HG03575 (cell line): Measurements from ENCODE around the gene AGAP3.

Experiments
- ATAC-seq: cut with Tn5 transposase; IDR thresholded peaks from one replicate; pipeline ENCODE4 v1.9.1; 2021; ENCODE audit not compliant: unreplicated experiment, insufficient number of reproducible peaks, low FRiP score; ENCODE audit errors: extremely low read depth

AGAP3 gene

GRCh38 chr7:151118108-151119054, 32.1 kb downstream of the AGAP3 start:
- ATAC-seq = no peak

DNA sequence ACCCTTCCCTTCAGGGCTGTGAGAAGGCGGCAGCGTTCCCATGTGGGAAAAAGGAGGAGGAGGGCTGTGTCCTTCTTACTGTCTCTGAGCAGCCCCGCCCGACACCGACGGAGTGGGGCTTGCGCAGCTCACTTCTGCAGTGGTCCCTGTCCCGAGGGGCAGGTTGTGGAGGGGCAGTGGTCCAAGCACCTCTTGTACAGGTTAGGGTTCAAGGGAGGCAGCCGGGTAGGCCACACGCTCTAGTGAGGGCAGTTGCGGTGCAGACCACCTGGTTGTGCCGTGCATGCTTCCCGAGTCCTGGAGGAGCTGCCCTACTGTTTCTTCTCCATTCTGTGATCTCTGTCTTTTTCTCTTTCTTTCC, 32.8 kb downstream of the AGAP3 start:
- ATAC-seq = no peak

GRCh38 chr7:151119902-151120301, 33.6 kb downstream of the AGAP3 start:
- ATAC-seq = no peak

DNA sequence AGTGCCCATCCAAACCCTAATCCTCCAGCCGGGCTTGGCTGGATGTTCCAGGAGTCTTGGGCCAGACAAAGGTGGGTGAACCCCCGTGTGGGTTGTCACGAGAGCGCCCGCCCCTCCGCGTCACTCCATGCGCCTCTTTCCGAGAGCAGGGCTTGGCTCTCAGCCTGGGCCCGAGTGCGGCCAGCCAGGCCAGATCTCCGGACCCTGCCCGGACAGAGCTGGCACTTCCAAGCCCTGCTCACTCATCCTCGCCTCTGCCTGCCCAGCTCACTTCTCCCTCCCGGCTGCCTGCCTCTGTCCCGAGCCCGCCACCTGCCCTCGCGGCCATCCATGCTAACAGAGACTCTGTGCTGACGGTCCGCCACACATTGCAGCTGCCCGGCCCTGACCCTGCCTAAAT, 34.6 kb downstream of the AGAP3 start:
- ATAC-seq = no peak

DNA sequence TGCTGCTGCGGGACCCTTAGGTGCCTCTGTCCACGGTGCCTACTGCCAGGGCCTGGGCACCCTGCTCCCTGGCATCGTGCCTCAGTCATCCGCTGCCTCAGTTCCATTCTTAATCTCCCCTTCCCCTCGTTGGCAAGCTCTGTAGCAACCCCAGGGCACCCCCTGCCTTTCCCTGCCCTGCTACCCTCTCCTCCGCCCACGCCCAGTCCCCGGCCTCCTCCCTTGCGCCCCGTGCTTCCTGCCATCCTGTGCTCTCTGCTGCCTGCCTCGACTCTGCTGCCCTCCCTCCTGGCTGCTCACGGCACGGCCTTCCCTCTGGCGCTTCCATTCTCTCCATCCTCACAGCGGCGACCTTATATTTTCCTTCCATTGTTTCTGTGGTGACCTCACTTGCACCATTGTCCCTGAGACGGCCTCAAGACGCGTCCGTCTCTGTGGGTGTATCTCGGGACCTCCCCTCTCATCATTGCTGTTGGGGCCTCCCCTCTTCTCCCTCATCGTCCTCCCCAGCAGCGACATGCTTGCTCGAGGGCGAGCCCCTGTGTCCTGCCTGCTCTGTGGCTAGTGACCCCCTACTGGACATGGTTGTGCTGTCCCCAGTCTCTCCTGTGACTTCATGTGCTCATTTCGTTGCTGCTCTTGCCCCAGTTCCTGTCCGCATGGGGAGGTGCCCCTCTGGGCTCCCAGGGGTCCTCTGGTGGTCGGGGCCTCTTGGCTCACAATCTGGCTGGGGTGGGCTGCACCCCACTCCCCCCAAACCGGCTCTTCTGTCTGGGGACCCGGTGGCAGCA, 35.3 kb downstream of the AGAP3 start:
- no peak for ATAC-seq

DNA sequence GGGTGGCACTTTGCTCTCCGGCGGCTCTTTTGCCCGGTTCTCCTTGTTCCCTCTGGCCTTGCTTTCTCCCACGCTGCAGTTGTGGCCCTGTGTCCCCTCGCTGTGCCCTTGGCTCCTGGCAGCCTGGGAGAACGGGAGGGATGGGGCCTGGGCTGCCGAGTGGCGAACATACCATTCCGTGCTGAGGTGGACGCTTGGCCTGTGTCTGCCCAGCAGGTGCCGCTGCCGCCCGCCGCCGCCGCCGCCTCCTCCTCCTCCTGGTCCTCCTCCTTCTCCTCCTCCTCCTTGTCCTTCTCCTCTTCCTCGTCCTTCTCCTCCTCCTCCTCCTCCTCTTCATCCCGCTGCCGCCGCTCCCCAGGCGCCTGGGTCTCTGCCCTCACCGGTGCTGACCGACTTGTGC, 36.0 kb downstream of the AGAP3 start:
- no peak for ATAC-seq

DNA sequence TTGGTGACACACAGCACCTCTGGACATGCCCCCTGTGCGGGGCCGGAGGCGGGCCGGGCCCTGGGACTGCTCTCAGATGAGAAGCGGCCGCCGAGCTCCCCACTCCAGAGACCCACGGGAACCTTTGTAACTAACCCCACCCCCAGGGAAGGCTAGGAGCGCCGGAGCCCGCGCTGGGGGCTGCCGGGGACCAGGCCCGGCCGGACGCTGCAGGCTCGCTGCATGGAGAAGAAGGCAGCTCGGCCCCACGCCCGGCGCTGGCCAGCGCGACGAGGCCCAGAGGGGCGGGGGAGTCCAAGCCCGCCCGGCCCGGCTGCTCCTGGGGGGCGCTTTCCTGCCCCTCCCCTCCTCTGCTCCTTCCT, 36.5 kb downstream of the AGAP3 start:
- no peak for ATAC-seq

GRCh38 chr7:151123158-151123821, 37.0 kb downstream of the AGAP3 start:
- no peak for ATAC-seq

DNA sequence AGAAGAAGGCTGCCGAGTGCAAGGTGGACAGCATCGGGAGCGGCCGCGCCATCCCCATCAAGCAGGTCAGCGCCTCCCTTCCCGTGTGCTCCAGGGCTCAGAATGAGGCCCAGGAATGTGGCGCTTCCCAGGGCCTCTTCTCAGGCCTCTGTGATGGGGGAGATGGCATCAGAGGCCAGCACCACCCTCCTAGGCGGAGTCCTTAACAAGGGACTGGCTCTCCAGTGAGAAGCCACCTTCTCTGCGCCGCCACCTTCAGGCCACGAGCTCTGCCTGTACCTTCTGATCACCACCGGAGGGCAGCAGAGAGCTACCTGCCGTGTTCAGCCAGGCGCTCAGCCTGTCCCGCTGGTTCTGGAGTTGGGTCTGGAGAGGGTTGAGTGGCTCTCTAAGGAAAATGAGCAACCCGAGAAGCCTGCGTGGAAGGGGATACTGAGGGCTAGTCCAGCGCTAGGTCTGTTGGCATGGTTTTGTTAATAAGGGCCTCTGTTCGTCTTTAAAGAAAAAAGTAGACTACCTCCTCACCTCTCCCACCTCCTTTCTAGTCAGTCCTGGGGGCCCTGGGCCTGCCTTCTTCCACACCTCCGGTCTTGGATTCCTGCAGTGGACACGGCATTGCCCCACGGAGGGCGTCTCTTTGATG, 37.7 kb downstream of the AGAP3 start:
- ATAC-seq = no peak

DNA sequence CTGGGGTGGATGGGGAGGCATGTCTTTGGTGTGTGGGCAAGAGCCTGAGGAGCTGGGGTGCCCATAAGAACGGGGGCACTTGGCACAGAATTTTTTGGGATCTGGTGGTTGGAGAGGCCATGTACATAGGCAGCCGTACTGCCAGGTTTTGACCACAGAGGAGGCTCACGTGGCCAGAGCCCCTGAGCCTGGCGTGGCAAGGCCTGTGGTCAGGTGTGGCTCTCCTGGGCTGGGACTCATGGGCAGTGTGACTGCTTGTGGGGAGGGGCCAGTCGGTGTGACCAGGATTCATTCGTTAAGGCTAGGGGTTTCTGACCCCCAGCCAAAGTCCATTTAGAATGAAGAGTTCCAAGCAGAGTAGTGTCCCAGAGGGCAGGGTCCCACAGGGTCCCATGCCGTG, 38.2 kb downstream of the AGAP3 start:
- no peak for ATAC-seq

GRCh38 chr7:151124899-151125399, 38.7 kb downstream of the AGAP3 start:
- ATAC-seq = no peak

- ATAC-seq = no peak
Measured at GRCh38 chr7:151125470-151125845, 39.2 kb downstream of the AGAP3 start.

- no peak for ATAC-seq
Measured at GRCh38 chr7:151125846-151126481, 39.7 kb downstream of the AGAP3 start.

DNA sequence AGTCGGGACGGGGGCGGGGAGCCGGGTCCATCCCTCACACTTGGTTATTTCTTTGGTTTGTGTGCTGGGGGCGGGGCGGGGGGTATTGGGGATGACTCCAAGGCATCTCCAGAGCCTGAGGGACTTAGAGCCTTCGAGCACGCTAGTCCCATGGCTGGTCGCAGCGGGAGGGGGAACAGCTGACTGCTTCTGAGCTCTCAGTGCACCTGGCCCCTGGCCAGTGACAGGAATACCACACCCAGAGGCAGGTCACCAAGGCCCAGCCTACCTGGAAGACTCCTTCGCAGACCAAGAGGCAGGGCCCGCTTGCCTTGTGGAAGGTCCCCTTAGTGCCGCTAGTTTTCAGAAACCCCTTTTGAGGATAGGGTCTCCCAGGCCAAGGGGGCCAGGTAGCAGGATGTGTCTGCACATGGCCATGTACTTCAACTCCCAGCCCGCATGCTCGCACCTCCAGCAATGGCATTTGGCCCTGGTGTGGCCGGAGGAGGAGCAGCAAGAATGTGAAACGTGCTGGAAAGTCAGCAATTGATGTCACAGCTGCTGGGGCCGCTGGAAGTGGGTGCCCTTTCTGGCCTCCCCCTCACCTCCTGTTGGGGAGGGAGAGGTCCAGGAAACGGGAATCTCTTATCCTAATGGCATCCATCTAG, 40.3 kb downstream of the AGAP3 start:
- ATAC-seq = no peak

- ATAC-seq = no peak
Measured at GRCh38 chr7:151128144-151128543, 41.9 kb downstream of the AGAP3 start.

GRCh38 chr7:151128716-151129115, 42.4 kb downstream of the AGAP3 start:
- no peak for ATAC-seq

DNA sequence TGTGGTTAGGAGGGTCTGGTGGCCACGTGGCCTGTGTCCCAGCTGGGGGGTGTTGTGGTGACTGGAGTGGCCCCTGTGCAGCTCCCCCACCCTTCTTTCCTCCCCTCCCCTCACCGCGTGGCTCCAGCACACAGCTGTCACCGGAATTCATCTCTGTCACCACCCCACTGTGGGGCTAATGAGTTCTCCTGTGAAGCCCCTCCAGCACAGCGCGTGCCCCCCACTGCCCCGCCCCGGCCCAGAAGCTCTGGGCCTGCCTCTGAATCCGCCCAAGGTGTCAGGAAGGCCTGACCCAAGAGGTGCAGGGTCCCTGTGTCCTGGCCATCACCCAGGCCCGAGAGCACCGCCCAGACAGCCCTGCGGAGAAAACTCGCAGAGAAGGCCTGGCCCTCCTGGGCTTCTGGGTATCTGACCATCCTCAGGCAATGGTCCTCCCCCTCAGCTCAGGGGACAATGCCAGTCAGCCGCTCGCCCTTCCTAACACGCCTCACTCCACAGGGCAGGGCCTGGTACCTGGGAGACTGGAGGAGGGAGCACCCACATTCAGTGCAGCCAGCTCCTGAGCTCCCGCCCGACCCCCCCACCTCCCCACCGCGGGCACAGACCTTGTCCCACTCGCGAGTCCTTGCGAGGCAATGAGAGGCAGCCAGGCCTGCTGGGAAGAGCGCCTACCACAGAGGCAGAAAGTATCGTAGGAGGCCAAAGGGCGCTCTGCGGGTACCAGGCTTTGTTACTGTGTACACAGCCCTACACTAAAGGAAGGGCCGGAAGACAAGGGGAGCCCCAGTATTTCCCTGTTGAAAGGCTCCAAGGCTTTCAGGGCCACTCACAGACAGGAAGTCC, 43.1 kb downstream of the AGAP3 start:
- ATAC-seq = no peak
